Keratinocyte (primary cell): Measurements from ENCODE around the gene STKLD1. TPM values are rescaled to one million over a fixed set of nuclear protein-coding genes. Genes with fewer than 3 reads are reported as not detected.

Experiments used
- DNase-seq: peaks from one replicate; pipeline ENCODE4 v3.0.0-alpha.2; 2011; ENCODE audit warnings: low read depth, missing footprints, low spot score
- FAIRE-seq: peaks from 2 replicates; lab custom pipeline; 2011; peaks lifted over from hg19 to GRCh38; lab: Jason Lieb, UNC
- H2AFZ ChIP-seq: 2 replicates; pipeline ENCODE4 v1.6.0; 2012; ENCODE audit warnings: low read length, control low read depth, inconsistent platforms; ENCODE audit not compliant: control insufficient read depth
- H3K27ac ChIP-seq: 2 replicates; pipeline ENCODE4 v1.5.1; 2011; ENCODE audit warnings: low read length; ENCODE audit not compliant: control insufficient read depth, insufficient read depth
- H3K27me3 ChIP-seq: 3 replicates; pipeline ENCODE4 v1.6.0; 2011; ENCODE audit warnings: low read length; ENCODE audit not compliant: control insufficient read depth, insufficient read depth; ENCODE audit errors: extremely low read depth
- H3K36me3 ChIP-seq, 2 experiments: 2 replicates in 1 of 2; 3 replicates in 1 of 2; pipeline ENCODE4 v1.5.1; 2011; ENCODE audit warnings: low read length in 2 of 2, mild to moderate bottlenecking in 1 of 2; ENCODE audit not compliant: control insufficient read depth in 2 of 2, insufficient read depth in 2 of 2; ENCODE audit errors: extremely low read depth in 1 of 2
- H3K4me1 ChIP-seq: 3 replicates; pipeline ENCODE4 v1.5.1; 2011; ENCODE audit warnings: low read length; ENCODE audit not compliant: control insufficient read depth, insufficient read depth; ENCODE audit errors: extremely low read depth
- H3K4me2 ChIP-seq: 3 replicates; pipeline ENCODE4 v1.6.0; 2011; ENCODE audit warnings: low read depth, low read length; ENCODE audit not compliant: control insufficient read depth, insufficient read depth; ENCODE audit errors: extremely low read depth
- H3K4me3 ChIP-seq, 3 experiments: fragments of 200-600 bp in 1 of 3; sonication (generic) in 1 of 3; 2 replicates in 2 of 3; 3 replicates in 1 of 3; pipeline ENCODE4 v1.5.1; 2011 to 2016; ENCODE audit warnings: low read length in 3 of 3, mild to moderate bottlenecking in 3 of 3, control low read depth in 2 of 3, inconsistent platforms in 1 of 3, low read depth in 1 of 3, mixed read lengths in 1 of 3, mixed run types in 1 of 3, moderate library complexity in 1 of 3; ENCODE audit not compliant: control insufficient read depth in 2 of 3, insufficient read depth in 2 of 3; ENCODE audit errors: extremely low read depth in 1 of 3
- H3K79me2 ChIP-seq: 2 replicates; pipeline ENCODE4 v1.6.0; 2012; ENCODE audit warnings: low read length; ENCODE audit not compliant: control insufficient read depth, insufficient read depth
- H3K9ac ChIP-seq: 3 replicates; pipeline ENCODE4 v1.6.0; 2011; ENCODE audit warnings: low read length; ENCODE audit not compliant: control insufficient read depth, insufficient read depth; ENCODE audit errors: extremely low read depth
- H3K9me1 ChIP-seq: 3 replicates; pipeline ENCODE4 v1.6.0; 2011; ENCODE audit warnings: low read length; ENCODE audit not compliant: control insufficient read depth, insufficient read depth; ENCODE audit errors: extremely low read depth
- H3K9me3 ChIP-seq: 2 replicates; pipeline ENCODE4 v1.5.1; 2012; ENCODE audit warnings: low read depth, low read length; ENCODE audit not compliant: control insufficient read depth
- H4K20me1 ChIP-seq: 3 replicates; pipeline ENCODE4 v1.6.0; 2011; ENCODE audit warnings: low read length; ENCODE audit not compliant: control insufficient read depth, insufficient read depth; ENCODE audit errors: extremely low read depth
- CTCF ChIP-seq, 3 experiments: IDR thresholded peaks in 1 of 3; conservative IDR thresholded peaks in 1 of 3; optimal IDR thresholded peaks in 1 of 3; 2 replicates in 2 of 3; 3 replicates in 1 of 3; pipeline versions ENCODE3 to v1.5.1; 2011; ENCODE audit warnings: low read length in 3 of 3, mild to moderate bottlenecking in 3 of 3, moderate library complexity in 2 of 3, control low read depth in 1 of 3, inconsistent platforms in 1 of 3; ENCODE audit not compliant: insufficient read depth in 2 of 3; ENCODE audit errors: extremely low read depth in 1 of 3
- EZH2 ChIP-seq: IDR thresholded peaks from one replicate; pipeline ENCODE4 v1.6.1; 2012; ENCODE audit warnings: inconsistent platforms, mild to moderate bottlenecking, low read length, moderate library complexity
- dilution Hi-C: fragments of 300-500 bp; cut with MboI; formaldehyde crosslinking; loops from one replicate; pipeline ENCODE4 v1.7.0; 2020; ENCODE audit warnings: low sequenced_read_pairs; ENCODE audit not compliant: extremely low pct_ligation_motif_present
- polyA plus RNA-seq, 5 experiments: library from polyadenylated mRNA; depleted of rRNA in 3 of 5; stranded (reverse) in 3 of 5; stranded (forward) in 1 of 5; unstranded in 1 of 5; fragments of >200 nt; gene quantifications; 1 replicate in 1 of 5; 2 replicates in 3 of 5; 3 replicates in 1 of 5; pipeline versions ENCODE4 v1.2.1 to v1.2.3, GENCODE V29; 2011 to 2012; ENCODE audit warnings: missing spikeins in 2 of 5, low read depth in 1 of 5, low replicate concordance in 1 of 5

STKLD1 gene
- polyA plus RNA-seq, 1 donor (not counting 4 experiments of a cell fraction or from before 2014, with no cell fraction given), result 0.77 TPM

GRCh38 chr9:133346021-133346785 lies 30.0 kb upstream of the STKLD1 start:
- Histone ChIP-seq H2AFZ (no peak overlapping the region), H4K20me1 (peaks cover 3% of the 10 kb centered on the region), H3K27me3 (no peaks in the 10 kb centered on the region), H3K9me3 (no peaks in the 10 kb centered on the region), H3K79me2 (peaks cover 45% of the 10 kb centered on the region), H3K4me1 (peaks cover 19% of the 10 kb centered on the region), H3K36me3 (peaks cover 51 to 57% of the 10 kb centered on the region in 2 experiments), H3K4me2 (peak overlapping the region; percentile 83), H3K27ac (peak overlapping the region; percentile 97), H3K9ac (peak overlapping the region; percentile 97), H3K4me3 (peak overlapping the region; percentile 72 to 92 (median 81)), H3K9me1 (no peaks in the 10 kb centered on the region)
- dilution Hi-C loops, result no loop called here
- FAIRE-seq, result no peak
- DNase-seq, result no peak
- no peak for TF ChIP-seq EZH2

DNA sequence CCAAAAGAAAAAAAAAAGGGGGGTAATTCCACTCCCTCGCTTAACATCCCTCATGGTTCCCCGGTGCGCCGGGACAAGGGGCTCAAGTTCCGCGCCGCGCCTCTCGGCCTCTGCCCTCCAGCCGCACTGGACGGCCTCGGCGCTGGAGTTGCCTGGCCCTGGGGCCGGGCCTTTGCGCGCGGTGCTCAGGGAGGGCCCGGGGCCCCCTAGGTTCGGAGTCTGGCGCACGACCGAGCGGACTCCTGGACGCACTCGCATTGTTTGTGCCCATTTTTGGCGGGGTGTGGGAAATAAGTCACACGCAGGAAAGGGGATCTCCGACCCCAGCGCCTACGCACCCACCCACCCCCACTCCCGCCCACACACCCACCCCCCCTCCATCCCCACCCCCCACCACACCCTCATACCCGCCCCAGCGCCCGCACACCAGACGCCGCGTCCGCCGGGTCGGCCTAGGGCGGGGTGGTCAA lies 28.6 kb upstream of the STKLD1 start:
- TF ChIP-seq CTCF (optimal IDR thresholded peaks at IDR 0.05 in 1 of 3, IDR thresholded peaks at IDR 0.05 in 1 of 3, conservative IDR thresholded peaks at IDR 0.05 in 1 of 3; ENCODE audit: extremely low read depth in 1 of 3, insufficient read depth in 2 of 3, low read length in 3 of 3), result no peak
- no peak for TF ChIP-seq EZH2
- DNase-seq (no peak), FAIRE-seq (no peak)
- peaks cover 45% of the 10 kb centered on the region for H3K79me2 ChIP-seq
- H3K9me1 ChIP-seq, result no peaks in the 10 kb centered on the region
- H3K4me3 ChIP-seq, result peak overlapping the region; percentile 86 to 92 (median 92)
- peak overlapping the region; percentile 97 for H3K9ac ChIP-seq
- peaks cover 52 to 65% of the 10 kb centered on the region in 2 experiments for H3K36me3 ChIP-seq
- H3K27ac ChIP-seq, result peak overlapping the region; percentile 97
- H2AFZ ChIP-seq, result peak overlapping the region; percentile 34
- H3K27me3 ChIP-seq, result no peaks in the 10 kb centered on the region
- H3K4me2 ChIP-seq, result peak overlapping the region; percentile 83
- H3K4me1 ChIP-seq, result peaks cover 19% of the 10 kb centered on the region
- no peaks in the 10 kb centered on the region for H3K9me3 ChIP-seq
- dilution Hi-C loops, result no loop called here
- peaks cover 12% of the 10 kb centered on the region for H4K20me1 ChIP-seq
